HepG2 (cell line): ENCODE measurements around the gene DDX1. TPM values are rescaled to one million over a fixed set of nuclear protein-coding genes. Genes with fewer than 3 reads are reported as not detected.

Experiments used
- CHCHD3 ChIP-seq: sonication (generic); formaldehyde crosslinking; IDR thresholded peaks from 2 replicates; pipeline ENCODE4 v1.8.0; 2022; ENCODE audit warnings: mild to moderate bottlenecking, missing genetic modification reagents, moderate library complexity
- CREB3 ChIP-seq: sonication (generic); formaldehyde crosslinking; IDR thresholded peaks from 2 replicates; pipeline ENCODE4 v1.5.0; 2020; ENCODE audit warnings: missing genetic modification reagents
- DDIT3 ChIP-seq: sonication (generic); formaldehyde crosslinking; IDR thresholded peaks from 2 replicates; pipeline ENCODE4 v1.4.0; 2020; ENCODE audit warnings: mild to moderate bottlenecking, missing genetic modification reagents
- ELK4 ChIP-seq: sonication (generic); formaldehyde crosslinking; IDR thresholded peaks from 2 replicates; pipeline ENCODE4 v1.9.0; 2021; ENCODE audit warnings: missing genetic modification reagents, borderline replicate concordance
- FLYWCH1 ChIP-seq: sonication (generic); formaldehyde crosslinking; IDR thresholded peaks from 2 replicates; pipeline ENCODE4 v1.8.1; 2023; ENCODE audit warnings: mild to moderate bottlenecking, missing genetic modification reagents
- GRHL1 ChIP-seq: sonication (generic); formaldehyde crosslinking; conservative IDR thresholded peaks from 2 replicates; pipeline ENCODE4 v1.8.0; 2022; ENCODE audit warnings: missing genetic modification reagents
- KLF13 ChIP-seq: sonication (generic); formaldehyde crosslinking; IDR thresholded peaks from 2 replicates; pipeline ENCODE4 v1.4.0; 2020; ENCODE audit warnings: mild to moderate bottlenecking, missing genetic modification reagents
- MTA3 ChIP-seq: sonication (generic); formaldehyde crosslinking; IDR thresholded peaks from 2 replicates; pipeline ENCODE4 v1.4.0; 2020; ENCODE audit warnings: missing genetic modification reagents
- NFKB2 ChIP-seq: sonication (generic); formaldehyde crosslinking; IDR thresholded peaks from 2 replicates; pipeline ENCODE4 v1.4.0; 2020; ENCODE audit warnings: missing genetic modification reagents, borderline replicate concordance
- NR2F2 ChIP-seq: IDR thresholded peaks from 2 replicates; pipeline ENCODE4 v1.6.1; 2012; ENCODE audit warnings: low read depth, inconsistent platforms, borderline replicate concordance
- PLRG1 ChIP-seq: fragments of 450-650 bp; conservative IDR thresholded peaks from 2 replicates; pipeline ENCODE4 v1.6.1; 2016
- SP1 ChIP-seq, 2 experiments: fragments of 450-650 bp in 1 of 2; sonication (generic) in 1 of 2; formaldehyde crosslinking in 1 of 2; IDR thresholded peaks; 2 replicates each; pipeline versions ENCODE4 v1.4.0 to v1.6.1; 2016 to 2020; ENCODE audit warnings: missing genetic modification reagents in 1 of 2
- TARDBP ChIP-seq: sonication (generic); formaldehyde crosslinking; IDR thresholded peaks from 2 replicates; pipeline ENCODE4 v1.8.0; 2022; ENCODE audit warnings: mild to moderate bottlenecking, missing genetic modification reagents
- TEAD2 ChIP-seq: sonication (generic); formaldehyde crosslinking; IDR thresholded peaks from 2 replicates; pipeline ENCODE4 v1.9.0; 2021; ENCODE audit warnings: missing genetic modification reagents
- ZBTB39 ChIP-seq: sonication (generic); formaldehyde crosslinking; IDR thresholded peaks from 2 replicates; pipeline ENCODE4 v1.5.0; 2020; ENCODE audit warnings: missing genetic modification reagents
- ZNF10 ChIP-seq: sonication (generic); formaldehyde crosslinking; IDR thresholded peaks from 2 replicates; pipeline ENCODE4 v1.4.0; 2020; ENCODE audit warnings: mild to moderate bottlenecking, low read depth, missing genetic modification reagents, borderline replicate concordance
- ZNF205 ChIP-seq: IDR thresholded peaks from 2 replicates; pipeline ENCODE4 v1.6.1; 2018; ENCODE audit warnings: missing biosample characterization, missing genetic modification reagents
- ZNF34 ChIP-seq: sonication (generic); formaldehyde crosslinking; IDR thresholded peaks from 2 replicates; pipeline ENCODE4 v1.4.0; 2020; ENCODE audit warnings: mild to moderate bottlenecking, missing genetic modification reagents, borderline replicate concordance
- ZNF350 ChIP-seq: sonication (generic); formaldehyde crosslinking; IDR thresholded peaks from 2 replicates; pipeline ENCODE4 v1.4.0; 2020; ENCODE audit warnings: mild to moderate bottlenecking, low read depth, missing genetic modification reagents, borderline replicate concordance
- ZNF441 ChIP-seq: sonication (generic); formaldehyde crosslinking; IDR thresholded peaks from 2 replicates; pipeline ENCODE4 v1.7.0; 2021; ENCODE audit warnings: missing genetic modification reagents, borderline replicate concordance
- ZNF615 ChIP-seq: sonication (generic); formaldehyde crosslinking; IDR thresholded peaks from 2 replicates; pipeline ENCODE4 v1.5.0; 2020; ENCODE audit warnings: mild to moderate bottlenecking, missing genetic modification reagents, borderline replicate concordance
- ZNF670 ChIP-seq: sonication (generic); formaldehyde crosslinking; IDR thresholded peaks from 2 replicates; pipeline ENCODE4 v1.8.0; 2022; ENCODE audit warnings: mild to moderate bottlenecking, missing genetic modification reagents, borderline replicate concordance
- ZNF83 ChIP-seq: sonication (generic); formaldehyde crosslinking; IDR thresholded peaks from 2 replicates; pipeline ENCODE4 v1.4.0; 2020; ENCODE audit warnings: missing genetic modification reagents, mild to moderate bottlenecking, borderline replicate concordance
- polyA plus RNA-seq, 8 experiments: library from polyadenylated mRNA; depleted of rRNA in 3 of 8; stranded (reverse) in 7 of 8; unstranded in 1 of 8; fragments of >200 nt; fragmentation: Illumina TruSeq in 4 of 8; extraction: Trizol in 4 of 8; gene quantifications; 2 replicates each; pipeline versions ENCODE4 v1.2.1 to v1.2.3, GENCODE V29; 2011 to 2016; ENCODE audit warnings: low read depth in 4 of 8, missing spikeins in 1 of 8, mixed read lengths in 1 of 8; ENCODE audit not compliant: insufficient read depth in 1 of 8
- total RNA-seq, 5 experiments: library from RNA; depleted of rRNA; stranded (reverse); fragments of >200 nt; fragmentation: Illumina TruSeq; extraction: Trizol; gene quantifications; 2 replicates each; pipeline ENCODE4 v1.2.3, GENCODE V29; 2016; ENCODE audit warnings: low read depth in 1 of 5

DDX1 gene
- total and polyA plus RNA-seq, 2 of the 13 experiments (the other 11 are each of a cell fraction or from before 2014, with no cell fraction given): 81.6 to 130 TPM

- 0 out of 2 replicates have a peak, but pooled peaks have one; percentile 25 for TF ChIP-seq ZNF205 (CRISPR knock-in tag)
- no peak for TF ChIP-seq DDIT3 (CRISPR knock-in tag)
- TF ChIP-seq CHCHD3 (CRISPR knock-in tag): no peak
- TF ChIP-seq MTA3 (CRISPR knock-in tag): no peak
- no peak for TF ChIP-seq PLRG1
- TF ChIP-seq GRHL1 (CRISPR knock-in tag): no peak
- no peak for TF ChIP-seq ZNF615 (CRISPR knock-in tag)
- TF ChIP-seq TARDBP: peak; percentile 96
- peak; percentile 74; the same call in 1 of the 2 replicates for TF ChIP-seq NFKB2 (CRISPR knock-in tag)
- no peak for TF ChIP-seq TEAD2 (CRISPR knock-in tag)
- TF ChIP-seq CREB3 (CRISPR knock-in tag): no peak
- TF ChIP-seq ZNF441 (CRISPR knock-in tag): peak; percentile 61; the same call in 1 of the 2 replicates
- TF ChIP-seq FLYWCH1 (CRISPR knock-in tag): no peak
- TF ChIP-seq NR2F2: 0 out of 2 replicates have a peak, but pooled peaks have one; percentile 23
- TF ChIP-seq ZBTB39 (CRISPR knock-in tag): peak; percentile 64; the same call in 1 of the 2 replicates
- peak; percentile 85; the same call in 1 of the 2 replicates for TF ChIP-seq ZNF350 (CRISPR knock-in tag)
- no peak for TF ChIP-seq SP1 (IDR thresholded peaks at IDR 0.05)
- TF ChIP-seq SP1 (CRISPR knock-in tag; IDR thresholded peaks at IDR 0.05): 0 out of 2 replicates have a peak, but pooled peaks have one; percentile 27
- no peak for TF ChIP-seq ZNF10 (CRISPR knock-in tag)
- TF ChIP-seq KLF13 (CRISPR knock-in tag): no peak
- TF ChIP-seq ZNF670 (CRISPR knock-in tag): peak; percentile 97
- TF ChIP-seq ELK4 (CRISPR knock-in tag): no peak
- TF ChIP-seq ZNF83: no peak
- 0 out of 2 replicates have a peak, but pooled peaks have one; percentile 83 for TF ChIP-seq ZNF34 (CRISPR knock-in tag)
Measured at GRCh38 chr2:15560988-15561573, 30.6 kb upstream of the DDX1 start, which contains the start of gene NBAS (continued).
